Glomerular visceral epithelial cell (primary cell): Measurements from ENCODE around the gene MRPL40.

Source experiments
- DNase-seq: peaks from one replicate; pipeline ENCODE4 v3.0.0-alpha.2; 2016; ENCODE audit errors: extremely low spot score

MRPL40 gene

DNA sequence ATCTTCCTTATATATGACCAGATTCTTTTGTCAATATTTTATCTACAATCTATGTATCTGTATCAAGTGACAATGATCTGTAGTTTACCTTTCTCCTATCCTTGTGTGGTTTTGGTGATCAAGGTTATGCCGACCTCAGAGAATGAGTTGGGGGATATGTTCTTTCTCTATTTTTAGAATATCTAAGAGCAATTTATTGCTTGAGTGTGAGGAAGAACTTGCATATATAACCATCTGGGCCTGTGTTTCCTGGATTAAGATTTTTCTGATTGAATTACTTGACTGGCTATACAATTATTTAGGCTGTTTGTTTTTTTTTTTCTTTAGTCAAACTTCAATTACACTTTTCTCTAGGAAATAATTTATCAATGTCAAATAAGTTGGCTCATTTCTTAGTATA, 29.2 kb downstream of the MRPL40 start:
- DNase-seq, result no peak

DNA sequence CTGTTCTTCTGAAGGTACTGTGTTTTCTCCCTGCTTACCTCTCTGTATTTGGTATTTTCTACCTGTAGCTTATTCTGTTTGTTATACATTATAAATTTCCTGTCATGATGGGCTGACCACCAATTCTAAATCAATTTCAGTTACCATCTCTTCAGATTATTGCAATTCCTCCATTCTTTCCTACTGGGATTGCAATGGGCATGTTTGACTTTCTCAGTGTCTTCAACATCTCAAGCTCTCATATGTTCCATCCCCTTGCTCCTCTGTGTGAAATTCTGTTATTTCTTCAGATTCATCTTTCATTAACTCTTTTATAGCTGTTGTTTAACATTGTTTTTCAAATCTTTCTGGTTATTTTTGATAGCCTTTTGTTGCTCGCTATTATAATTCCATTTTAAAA, 30.7 kb downstream of the MRPL40 start:
- no peak for DNase-seq

DNA sequence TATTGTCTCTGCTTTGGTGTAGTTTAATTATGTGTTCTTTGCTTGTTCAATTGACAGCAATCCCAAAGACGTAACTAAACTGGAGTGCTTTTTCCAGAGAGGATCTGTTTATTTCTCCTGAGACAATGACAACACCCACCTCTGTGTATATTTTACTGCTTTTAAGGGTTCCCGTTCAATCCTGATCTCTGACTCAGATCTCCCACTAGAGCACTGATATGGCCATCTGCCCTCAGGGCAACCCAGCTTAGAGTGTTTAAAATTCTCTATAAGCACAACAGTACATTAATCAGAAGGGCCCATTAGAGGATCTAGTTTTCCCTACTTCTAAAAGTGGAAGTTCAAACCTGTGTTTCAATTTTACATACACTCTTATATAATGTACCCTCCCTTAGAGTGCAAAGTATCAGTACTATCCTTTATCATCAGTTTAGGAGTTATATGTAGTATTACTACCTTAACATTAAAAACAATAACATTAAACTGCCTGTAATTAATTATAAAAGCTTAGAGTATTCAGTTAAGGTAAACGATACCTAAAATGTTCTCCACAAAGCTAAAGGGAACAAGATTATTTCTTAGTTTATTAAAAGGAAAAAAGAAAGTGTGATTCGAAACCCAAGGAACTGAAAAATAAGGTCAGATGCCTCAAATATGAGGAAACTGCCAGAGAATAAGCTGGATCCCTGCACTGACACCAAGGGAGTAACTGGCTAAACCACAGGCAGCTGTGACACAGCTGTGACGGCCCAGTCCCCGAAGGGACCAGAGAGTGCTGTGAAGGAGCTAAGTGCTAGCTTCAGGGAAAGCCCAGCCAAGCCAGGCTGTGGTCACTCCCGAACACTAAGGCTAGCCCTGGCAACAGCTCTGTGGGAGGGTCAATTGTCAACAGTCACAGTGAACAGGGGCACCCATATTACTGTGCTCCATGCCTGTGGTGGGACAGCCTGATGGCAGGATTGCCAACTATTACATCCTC, 31.4 kb downstream of the MRPL40 start:
- DNase-seq, result no peak

DNA sequence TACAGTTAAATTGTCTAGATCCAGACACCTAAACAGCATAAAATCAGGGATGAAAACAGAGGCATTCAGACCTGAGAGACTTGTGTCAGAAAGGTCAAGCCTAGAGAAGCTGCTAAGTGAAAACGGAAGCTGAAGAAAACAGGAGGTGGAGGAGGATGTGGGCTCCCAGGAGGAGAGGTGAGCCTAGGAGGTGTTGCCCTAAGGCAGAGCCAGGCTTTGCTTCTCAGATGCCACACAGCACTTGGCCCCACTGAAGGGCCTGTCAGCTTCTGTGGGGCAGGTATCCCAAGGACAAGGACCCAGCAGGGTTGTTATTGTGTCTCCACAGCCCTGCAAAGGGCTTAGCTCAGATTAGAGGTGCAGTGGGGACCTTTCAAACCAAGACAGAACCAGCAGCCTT, 32.2 kb downstream of the MRPL40 start:
- no peak for DNase-seq

DNA sequence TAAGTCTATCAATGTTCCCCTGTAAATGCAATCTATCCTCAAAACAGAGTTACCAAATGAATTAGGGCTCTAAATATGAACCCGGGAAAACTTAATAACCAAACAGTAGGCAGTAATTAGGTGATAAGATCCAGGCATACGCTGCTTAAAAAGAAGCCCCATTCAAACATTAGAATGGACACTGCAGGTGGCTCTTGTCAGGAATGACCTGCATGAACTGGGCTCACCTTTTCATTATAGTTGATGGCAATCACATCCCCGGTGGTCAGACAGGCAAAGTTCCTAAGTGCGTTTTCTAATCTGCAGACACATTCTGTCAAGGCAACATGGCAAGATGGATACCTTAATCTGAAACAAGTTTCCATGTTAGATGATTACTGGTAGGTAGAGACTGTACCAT, 32.6 kb downstream of the MRPL40 start:
- no peak for DNase-seq

- no peak for DNase-seq
These were observed 33.9 kb downstream of the MRPL40 start for GRCh38 chr22:19466126-19466716.

DNA sequence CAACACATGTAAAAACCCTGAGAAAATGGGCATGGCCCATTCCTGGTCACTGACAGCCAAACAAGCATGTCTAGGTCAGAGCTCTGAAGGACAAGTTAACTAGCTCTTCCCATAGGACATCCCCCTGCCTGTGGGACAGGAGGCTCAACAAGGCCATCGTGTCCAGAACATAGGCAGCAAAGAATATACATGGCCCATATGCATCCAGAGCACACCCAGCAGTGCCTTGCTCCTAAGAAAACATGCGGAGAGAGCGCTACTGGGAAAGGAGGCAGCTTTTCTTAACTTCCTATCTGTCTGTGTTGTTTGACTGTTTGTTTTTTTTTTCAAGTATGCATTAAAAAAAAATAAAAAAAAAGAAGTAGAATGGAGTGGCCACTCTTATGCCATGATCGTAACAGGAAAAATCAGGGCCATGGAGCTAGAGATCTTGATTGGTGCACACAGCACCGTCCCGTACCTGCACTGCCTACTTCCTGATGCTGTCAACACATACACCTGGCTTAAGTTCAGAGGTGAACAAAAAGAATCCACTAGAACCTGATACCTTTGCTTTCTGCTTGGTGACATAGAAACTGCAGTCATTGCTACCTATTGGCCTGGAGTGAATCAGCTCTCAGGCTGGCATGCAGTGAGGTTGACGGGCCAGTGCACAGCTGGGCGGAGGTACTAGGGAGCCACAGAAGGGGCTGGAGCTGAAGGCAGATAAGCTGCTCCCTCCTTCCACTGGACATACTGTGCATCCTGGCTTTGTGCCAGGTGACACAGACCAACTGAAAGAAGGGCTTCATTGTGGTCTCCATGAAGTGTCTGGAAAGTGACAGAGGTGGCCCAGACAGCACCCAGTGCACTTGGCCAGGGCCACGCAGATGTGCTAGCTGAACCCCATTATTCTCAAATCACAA, 34.8 kb downstream of the MRPL40 start:
- DNase-seq, result no peak

GRCh38 chr22:19467912-19468311, 35.6 kb downstream of the MRPL40 start:
- DNase-seq, result no peak

DNA sequence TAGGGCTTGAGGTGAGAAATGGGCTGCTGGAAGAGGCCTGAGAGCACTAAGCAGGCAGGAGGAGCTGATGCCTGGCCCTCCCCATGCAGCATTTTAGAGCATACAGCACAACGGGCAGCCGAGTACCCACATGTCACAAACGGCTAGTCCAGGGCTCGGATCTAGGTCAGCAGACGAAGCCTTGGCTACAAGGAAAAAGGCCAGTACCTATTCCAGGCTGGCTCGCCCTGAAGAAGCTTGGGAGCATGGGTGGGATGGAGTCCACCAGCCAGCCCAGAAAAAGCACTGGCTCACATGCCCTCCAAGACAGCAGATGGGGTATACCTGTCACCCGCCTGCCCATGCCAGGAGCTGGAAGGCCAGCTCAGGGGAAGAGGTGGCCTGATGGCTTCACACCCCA, 37.1 kb downstream of the MRPL40 start:
- DNase-seq, result no peak

DNA sequence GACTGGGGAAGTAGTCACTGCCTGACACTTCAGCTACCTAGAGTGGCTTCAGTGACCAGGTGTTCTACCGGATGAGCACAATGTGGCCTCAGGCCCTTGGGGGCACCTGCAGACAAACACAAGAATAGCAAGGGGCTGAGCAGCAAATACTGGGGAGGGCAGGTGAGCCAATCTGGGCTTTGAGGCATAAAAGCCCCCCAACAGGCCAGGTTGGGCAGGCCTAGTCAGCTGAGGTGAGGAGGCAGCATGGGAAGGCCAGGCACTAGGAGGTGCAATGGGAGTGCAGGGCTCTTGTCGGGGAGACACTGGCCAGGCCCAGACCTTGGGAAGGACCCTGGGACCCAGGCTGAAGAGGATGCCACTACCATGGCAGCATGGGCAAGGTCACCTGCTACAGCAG, 37.7 kb downstream of the MRPL40 start:
- no peak for DNase-seq

GRCh38 chr22:19471572-19471971, 39.2 kb downstream of the MRPL40 start:
- DNase-seq, result no peak

- no peak for DNase-seq
These were observed 39.9 kb downstream of the MRPL40 start for GRCh38 chr22:19472233-19472632.

GRCh38 chr22:19473578-19473977, 41.2 kb downstream of the MRPL40 start:
- no peak for DNase-seq

- no peak for DNase-seq
These were observed 43.7 kb downstream of the MRPL40 start for GRCh38 chr22:19476023-19476422.

GRCh38 chr22:19477321-19478044, 45.1 kb downstream of the MRPL40 start:
- DNase-seq, result no peak

- no peak for DNase-seq
These were observed 45.9 kb downstream of the MRPL40 start for GRCh38 chr22:19478045-19478900.

- DNase-seq, result peak; percentile 82
These were observed 46.6 kb downstream of the MRPL40 start, which contains the start of gene UFD1 for GRCh38 chr22:19478901-19479354. Gene UFD1, minus strand, starts transcription at chr22:19479193. Its CDS starts 108 bp downstream, at chr22:19479085.

GRCh38 chr22:19479355-19480172, 47.2 kb downstream of the MRPL40 start, which contains the start of gene CDC45:
Gene CDC45, plus strand, starts transcription at chr22:19479920. Its CDS starts 49 bp downstream, at chr22:19479969.
- DNase-seq, result peak; percentile 96

DNA sequence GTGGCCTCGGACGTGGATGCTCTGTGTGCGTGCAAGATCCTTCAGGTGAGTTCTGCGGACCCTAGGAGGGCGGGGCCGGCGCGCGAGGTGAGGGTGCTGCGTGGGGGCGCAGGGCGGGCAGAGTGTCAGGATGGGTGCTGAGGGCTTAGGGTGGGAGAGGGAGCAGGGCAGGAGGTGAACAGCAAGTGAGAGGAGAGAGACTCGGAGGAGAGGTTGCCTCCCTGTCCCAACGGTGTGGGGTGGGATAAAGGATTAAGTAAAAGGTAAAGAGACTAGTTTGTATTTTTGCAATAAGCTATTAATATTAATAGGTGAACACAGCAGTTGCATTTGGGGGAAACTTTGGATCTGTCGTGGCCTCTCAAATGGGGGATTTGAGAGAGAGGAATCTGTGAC, 47.8 kb downstream of the MRPL40 start:
- DNase-seq, result no peak
